Heart left ventricle (tissue), 13 donors: ENCODE results near the gene GEMIN4.

ENCODE experiments used
- CTCF ChIP-seq, 12 donors: fragments of 200-600 bp; sonication (generic) in 4 of 12; IDR thresholded peaks; one replicate each; pipeline versions ENCODE4 v1.5.0 to v1.8.0; 2018 to 2022; ENCODE audit warnings: antibody characterized with exemption in 12 of 12, mild to moderate bottlenecking in 5 of 12
- POLR2A ChIP-seq, 2 donors: fragments of 450-650 bp; IDR thresholded peaks; one replicate each; pipeline ENCODE4 v1.6.1; 2017; ENCODE audit warnings: antibody characterized with exemption in 2 of 2, mild to moderate bottlenecking in 2 of 2, moderate library complexity in 2 of 2
- donor health status: ischemic (EF 13 %, LVEDD 7.1; RV severe dilation, severe dysfunction).
- donor health status: DM: no; HTN: yes; CAD: no.
- donor health status: DM: no; HTN: no; CAD: no.
- donor health status: ischemic (EF 25% LVEDD 6.9; RV normal size, moderate dysfunction).
- donor health status: ischemic (EF 25% LVEDD 5.7; RV mildly dilated, moderate dysfunction).
- donor health status: ischemic (EF 35%, LVEDD 5.7; RV mildly dilated, moderate dysfunction).
- donor health status: nonischemic (EF 11% LVEDD 7.7; RV severe dilation, severe dysfunction).
- donor health status: DM: yes; HTN: yes; CAD: no.
- donor health status: PGD.
- donor health status: ischemic (EF 29% LVEDD 5.4; RV normal size, mild dysfunction).
- donor health status: nonischemic (EF 23%, LVEDD 6.1; RV moderate dilation, normal function).

DNA sequence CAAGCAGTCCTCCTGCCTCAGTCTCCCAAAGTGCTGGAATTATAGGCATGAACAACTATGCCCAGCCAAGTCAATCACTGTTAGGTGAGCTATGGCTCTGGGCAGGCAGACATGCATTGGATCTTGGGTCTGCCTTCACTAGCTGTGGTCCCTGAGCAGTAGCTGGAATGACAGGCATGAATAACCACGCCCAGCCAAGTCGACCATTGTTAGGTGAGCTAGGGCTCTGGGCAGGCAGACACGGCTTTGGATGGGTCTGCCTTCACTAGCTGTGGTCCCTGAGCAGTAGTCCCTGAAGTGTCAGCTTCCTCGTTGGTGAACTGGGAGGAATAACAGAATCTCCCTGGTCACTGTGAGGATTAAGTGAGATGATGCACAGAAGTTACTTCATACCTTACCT lies 36.5 kb upstream of the GEMIN4 start:
- no peak for TF ChIP-seq CTCF (IDR thresholded peaks at IDR 0.05)
- no peak for TF ChIP-seq POLR2A (IDR thresholded peaks at IDR 0.05)
